AG04450 (cell line): Measurements from ENCODE around the gene CPS1. TPM values are rescaled to one million over a fixed set of nuclear protein-coding genes. Genes with fewer than 3 reads are reported as not detected.

Experiments used
- CTCF ChIA-PET: fragments of 300-600, 350-600 bp; formaldehyde crosslinking; extraction: SDS; loops from one replicate; lab custom pipeline; 2022; ENCODE audit warnings: antibody characterized with exemption, inconsistent platforms; lab: Charles Lee
- POLR2A ChIA-PET: fragments of 350-600 bp; formaldehyde crosslinking; extraction: SDS; loops from one replicate; lab custom pipeline; 2021; ENCODE audit warnings: antibody characterized with exemption, inconsistent platforms; lab: Yijun Ruan, JAX
- DNase-seq: peaks from one replicate; pipeline ENCODE4 v3.0.0-alpha.2; 2011; ENCODE audit warnings: low read depth, low spot score
- H3K27ac ChIP-seq: one replicate; pipeline ENCODE4 v1.5.1; 2012; ENCODE audit warnings: low read depth, low read length, control low read depth
- H3K27me3 ChIP-seq: one replicate; pipeline ENCODE4 v1.6.0; 2012; ENCODE audit warnings: low read length; ENCODE audit not compliant: control insufficient read depth, insufficient read depth
- H3K4me3 ChIP-seq: 2 replicates; pipeline ENCODE4 v1.5.1; 2011; ENCODE audit warnings: mild to moderate bottlenecking, low read depth, low read length, control low read depth
- H3K9me3 ChIP-seq: 2 replicates; pipeline ENCODE4 v1.5.1; 2012; ENCODE audit warnings: low read length; ENCODE audit not compliant: control insufficient read depth, insufficient read depth
- polyA plus RNA-seq: library from polyadenylated mRNA; depleted of rRNA; stranded (reverse); fragments of >200 nt; gene quantifications from 2 replicates; pipeline ENCODE4 v1.2.3, GENCODE V29; 2011
- TF ChIP-seq, protein P1 (sequence below): IDR thresholded peaks from 2 replicates; pipeline ENCODE4 v1.5.1; 2011; ENCODE audit warnings: low read depth, low read length, control low read depth, inconsistent platforms

CPS1 gene
- polyA plus RNA-seq, 1 experiment, result 21.6 TPM

DNA sequence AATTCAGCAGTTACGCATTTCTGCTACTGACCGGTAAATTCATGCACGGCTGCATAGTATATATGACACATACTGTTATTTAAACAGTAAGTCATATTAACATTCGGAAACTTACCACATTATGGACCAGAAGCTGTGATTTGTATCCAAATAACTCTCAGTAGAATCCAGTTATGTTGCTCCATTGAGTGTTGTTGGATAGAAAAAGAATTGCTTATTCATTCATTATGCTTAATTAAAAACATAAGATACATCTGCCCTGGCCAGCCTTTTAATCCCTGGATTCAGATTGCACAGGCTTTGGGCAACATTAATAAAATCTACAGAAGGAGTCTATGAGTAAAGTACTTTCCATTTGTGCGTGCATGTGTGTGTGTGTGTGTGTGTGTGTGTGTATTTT, 111.3 kb downstream of the CPS1 start:
- TF ChIP-seq, protein P1, sequence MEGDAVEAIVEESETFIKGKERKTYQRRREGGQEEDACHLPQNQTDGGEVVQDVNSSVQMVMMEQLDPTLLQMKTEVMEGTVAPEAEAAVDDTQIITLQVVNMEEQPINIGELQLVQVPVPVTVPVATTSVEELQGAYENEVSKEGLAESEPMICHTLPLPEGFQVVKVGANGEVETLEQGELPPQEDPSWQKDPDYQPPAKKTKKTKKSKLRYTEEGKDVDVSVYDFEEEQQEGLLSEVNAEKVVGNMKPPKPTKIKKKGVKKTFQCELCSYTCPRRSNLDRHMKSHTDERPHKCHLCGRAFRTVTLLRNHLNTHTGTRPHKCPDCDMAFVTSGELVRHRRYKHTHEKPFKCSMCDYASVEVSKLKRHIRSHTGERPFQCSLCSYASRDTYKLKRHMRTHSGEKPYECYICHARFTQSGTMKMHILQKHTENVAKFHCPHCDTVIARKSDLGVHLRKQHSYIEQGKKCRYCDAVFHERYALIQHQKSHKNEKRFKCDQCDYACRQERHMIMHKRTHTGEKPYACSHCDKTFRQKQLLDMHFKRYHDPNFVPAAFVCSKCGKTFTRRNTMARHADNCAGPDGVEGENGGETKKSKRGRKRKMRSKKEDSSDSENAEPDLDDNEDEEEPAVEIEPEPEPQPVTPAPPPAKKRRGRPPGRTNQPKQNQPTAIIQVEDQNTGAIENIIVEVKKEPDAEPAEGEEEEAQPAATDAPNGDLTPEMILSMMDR, result no peak
- Histone ChIP-seq H3K4me3 (no peak overlapping the region), H3K9me3 (no peaks in the 10 kb centered on the region), H3K27me3 (no peaks in the 10 kb centered on the region), H3K27ac (no peak overlapping the region)
- DNase-seq, result no peak
- POLR2A ChIA-PET, result no interaction called here
- CTCF ChIA-PET, result no interaction called here

DNA sequence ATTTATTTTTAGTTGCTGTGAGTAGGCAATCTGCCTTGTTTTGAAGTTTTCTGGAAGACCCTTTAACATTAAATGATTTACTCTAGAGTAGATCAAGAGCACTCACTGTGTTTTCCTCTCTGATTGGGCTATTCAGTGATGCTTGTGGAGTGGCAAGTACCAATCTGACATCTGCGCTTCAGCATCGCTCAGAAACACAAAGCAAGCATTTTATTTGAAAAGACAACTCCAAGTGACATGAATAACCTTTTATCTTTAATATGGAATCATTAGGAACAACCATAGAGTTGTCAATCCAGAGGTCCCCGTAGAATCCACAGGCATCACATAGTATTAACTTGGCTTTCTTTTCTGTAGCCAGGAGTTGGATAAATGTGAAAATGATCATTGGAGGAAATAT, 114.7 kb downstream of the CPS1 start:
- no peak for DNase-seq
- H3K27me3 ChIP-seq, result no peaks in the 10 kb centered on the region
- H3K9me3 ChIP-seq, result no peaks in the 10 kb centered on the region
- ChIA-PET CTCF (no interaction called here), POLR2A (no interaction called here)
- no peak overlapping the region for H3K4me3 ChIP-seq
- TF ChIP-seq, protein P1, result no peak
- H3K27ac ChIP-seq, result no peak overlapping the region

DNA sequence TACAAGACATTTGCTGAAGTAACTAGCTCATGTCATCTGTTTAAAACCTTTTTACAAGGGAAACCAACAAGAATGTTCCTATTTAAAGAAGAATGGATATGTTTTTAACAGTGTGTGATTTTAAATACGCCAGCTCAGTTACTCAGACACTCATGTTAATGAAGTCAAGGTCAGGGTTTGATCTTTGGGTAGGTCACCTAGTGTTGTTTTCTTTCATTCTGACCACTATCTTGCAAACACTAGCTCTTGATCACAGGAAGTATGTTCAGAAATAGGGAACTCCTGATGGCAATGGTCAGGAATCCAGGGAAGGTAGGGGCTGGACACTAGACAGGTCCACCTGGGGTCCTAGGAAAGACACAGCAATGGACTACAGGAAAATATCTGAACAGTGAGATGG, 116.7 kb downstream of the CPS1 start:
- no peak overlapping the region for H3K4me3 ChIP-seq
- H3K27me3 ChIP-seq, result no peaks in the 10 kb centered on the region
- no peaks in the 10 kb centered on the region for H3K9me3 ChIP-seq
- ChIA-PET POLR2A (no interaction called here), CTCF (interaction anchor here (0.5 to 1.0 kb wide), 2 partner anchors 10 to 1784 kb away, joined by 3 read pairs; no protein-coding TSS in a partner anchor)
- no peak overlapping the region for H3K27ac ChIP-seq
- DNase-seq, result no peak
- TF ChIP-seq, protein P1, result no peak

DNA sequence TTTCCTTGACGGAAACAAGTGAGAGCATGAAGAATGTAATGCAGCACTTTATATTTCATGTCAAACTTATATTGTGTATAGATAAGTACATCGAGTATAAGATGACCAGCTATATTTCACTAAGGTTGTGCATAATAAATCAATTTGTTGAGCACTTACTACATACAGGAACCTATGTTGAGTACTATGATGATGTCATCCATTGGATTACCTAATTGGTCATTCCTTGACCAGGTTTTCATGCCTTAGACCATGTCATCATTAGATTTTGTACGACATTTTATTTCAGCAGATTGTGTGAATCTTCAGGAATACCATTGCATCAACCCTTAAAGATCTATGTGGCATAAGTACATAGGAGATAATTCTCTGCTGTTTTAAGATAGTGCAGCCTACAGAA, 119.7 kb downstream of the CPS1 start:
- ChIA-PET POLR2A (no interaction called here), CTCF (no interaction called here)

DNA sequence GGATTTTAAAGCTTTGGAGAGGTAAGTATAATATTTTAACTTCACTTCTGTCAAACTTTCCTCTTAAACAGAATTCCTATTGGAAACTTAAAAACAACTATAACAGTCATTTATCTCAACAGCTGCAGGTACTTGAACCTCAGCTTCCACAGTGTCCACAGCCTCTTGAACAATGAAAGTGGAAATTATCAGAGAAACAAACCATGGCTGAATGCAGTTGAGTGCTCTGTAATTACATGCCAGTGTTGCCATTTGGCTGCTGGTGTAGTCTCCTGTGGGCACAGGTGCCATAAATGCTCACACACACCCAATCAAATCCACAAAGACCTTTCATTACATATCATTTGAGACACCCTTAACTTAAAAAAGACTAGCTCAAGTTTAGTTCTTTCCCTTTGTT, 125.1 kb downstream of the CPS1 start:
- CTCF ChIA-PET, result no interaction called here

More for the DNA sequence above, 119.7 kb downstream of the CPS1 start:
- TF ChIP-seq, protein P1, result no peak
- Histone ChIP-seq H3K27me3 (no peaks in the 10 kb centered on the region), H3K4me3 (no peak overlapping the region), H3K9me3 (no peaks in the 10 kb centered on the region), H3K27ac (no peak overlapping the region)
- DNase-seq, result no peak

More for the DNA sequence above, 125.1 kb downstream of the CPS1 start:
- Histone ChIP-seq H3K4me3 (no peak overlapping the region), H3K27me3 (no peaks in the 10 kb centered on the region), H3K9me3 (no peaks in the 10 kb centered on the region), H3K27ac (no peak overlapping the region)
- POLR2A ChIA-PET, result no interaction called here
- DNase-seq, result no peak
- TF ChIP-seq, protein P1, result no peak
